Hepatocyte (in vitro differentiated cells): Measurements from ENCODE around the gene SLC7A5. TPM values are rescaled to one million over a fixed set of nuclear protein-coding genes. Genes with fewer than 3 reads are reported as not detected.

ENCODE experiments used
- DNase-seq: peaks from one replicate; pipeline ENCODE4 v3.0.0-alpha.2; 2016; ENCODE audit warnings: low spot score
- H2AFZ ChIP-seq: fragments of 200-600 bp; sonication (generic); 2 replicates; pipeline ENCODE4 v1.6.0; 2016; ENCODE audit warnings: antibody characterized with exemption, mild to moderate bottlenecking
- H3K27ac ChIP-seq: fragments of 200-600 bp; sonication (generic); 2 replicates; pipeline ENCODE4 v1.5.1; 2016; ENCODE audit warnings: mild to moderate bottlenecking
- H3K27me3 ChIP-seq: fragments of 200-600 bp; sonication (generic); 2 replicates; pipeline ENCODE4 v1.6.1; 2016
- H3K36me3 ChIP-seq: fragments of 200-600 bp; sonication (generic); replicated peaks from 2 replicates; pipeline ENCODE4 v1.5.1; 2016; ENCODE audit warnings: low read depth; ENCODE audit not compliant: insufficient read depth
- H3K4me1 ChIP-seq: fragments of 200-600 bp; sonication (generic); 2 replicates; pipeline ENCODE4 v1.5.1; 2016; ENCODE audit warnings: mild to moderate bottlenecking, moderate library complexity; ENCODE audit not compliant: insufficient read depth
- H3K4me2 ChIP-seq: fragments of 200-600 bp; sonication (generic); 2 replicates; pipeline ENCODE4 v1.6.0; 2016
- H3K4me3 ChIP-seq: fragments of 200-600 bp; sonication (generic); 2 replicates; pipeline ENCODE4 v1.5.1; 2016; ENCODE audit warnings: mild to moderate bottlenecking
- H3K79me2 ChIP-seq: fragments of 200-600 bp; sonication (generic); 2 replicates; pipeline ENCODE4 v1.6.0; 2017; ENCODE audit warnings: mild to moderate bottlenecking
- H3K9me2 ChIP-seq: fragments of 200-600 bp; sonication (generic); replicated peaks from 2 replicates; pipeline ENCODE4 v1.6.0; 2017; ENCODE audit warnings: mild to moderate bottlenecking; ENCODE audit not compliant: insufficient read depth
- H3K9me3 ChIP-seq: fragments of 200-600 bp; sonication (generic); 2 replicates; pipeline ENCODE4 v1.5.1; 2016; ENCODE audit warnings: low read depth, mild to moderate bottlenecking
- H4K20me1 ChIP-seq: fragments of 200-600 bp; sonication (generic); 2 replicates; pipeline ENCODE4 v1.6.0; 2016; ENCODE audit warnings: mild to moderate bottlenecking; ENCODE audit not compliant: insufficient read depth, poor library complexity, severe bottlenecking
- CTCF ChIP-seq: fragments of 200-600 bp; sonication (generic); IDR thresholded peaks from 2 replicates; pipeline ENCODE4 v1.5.1; 2016; ENCODE audit warnings: antibody characterized with exemption, mild to moderate bottlenecking; ENCODE audit not compliant: poor library complexity
- EZH2 ChIP-seq: fragments of 200-600 bp; sonication (generic); IDR thresholded peaks from 2 replicates; pipeline ENCODE4 v1.6.1; 2016; ENCODE audit warnings: antibody characterized with exemption, mild to moderate bottlenecking, borderline replicate concordance
- EZH2phosphoT487 ChIP-seq: fragments of 200-600 bp; sonication (generic); IDR thresholded peaks from one replicate; pipeline ENCODE4 v1.6.1; 2018; ENCODE audit warnings: antibody characterized with exemption, mild to moderate bottlenecking, low read depth, moderate library complexity; ENCODE audit not compliant: unreplicated experiment, severe bottlenecking
- WGBS: methylation state at CpG from one replicate; pipeline ENCODE4 v1.1.6; 2016; ENCODE audit warnings: low lambda C conversion rate; ENCODE audit errors: missing lambda C conversion rate; 5-methylcytosine and 5-hydroxymethylcytosine counted together
- polyA plus RNA-seq: library from polyadenylated mRNA; unstranded; fragments of >200 nt; fragmentation: Nextera tagmentation; extraction: Ambion mirVana; gene quantifications from 2 replicates; pipeline ENCODE4 v1.2.1, GENCODE V29; 2016
- total RNA-seq: library from RNA; depleted of rRNA; stranded (reverse); fragments of >200 nt; gene quantifications from 2 replicates; pipeline ENCODE4 v1.2.3, GENCODE V29; 2014

The SLC7A5 gene
- total and polyA plus RNA-seq, 2 experiments from 2014 or later: 29.3 to 52.5 TPM

DNA sequence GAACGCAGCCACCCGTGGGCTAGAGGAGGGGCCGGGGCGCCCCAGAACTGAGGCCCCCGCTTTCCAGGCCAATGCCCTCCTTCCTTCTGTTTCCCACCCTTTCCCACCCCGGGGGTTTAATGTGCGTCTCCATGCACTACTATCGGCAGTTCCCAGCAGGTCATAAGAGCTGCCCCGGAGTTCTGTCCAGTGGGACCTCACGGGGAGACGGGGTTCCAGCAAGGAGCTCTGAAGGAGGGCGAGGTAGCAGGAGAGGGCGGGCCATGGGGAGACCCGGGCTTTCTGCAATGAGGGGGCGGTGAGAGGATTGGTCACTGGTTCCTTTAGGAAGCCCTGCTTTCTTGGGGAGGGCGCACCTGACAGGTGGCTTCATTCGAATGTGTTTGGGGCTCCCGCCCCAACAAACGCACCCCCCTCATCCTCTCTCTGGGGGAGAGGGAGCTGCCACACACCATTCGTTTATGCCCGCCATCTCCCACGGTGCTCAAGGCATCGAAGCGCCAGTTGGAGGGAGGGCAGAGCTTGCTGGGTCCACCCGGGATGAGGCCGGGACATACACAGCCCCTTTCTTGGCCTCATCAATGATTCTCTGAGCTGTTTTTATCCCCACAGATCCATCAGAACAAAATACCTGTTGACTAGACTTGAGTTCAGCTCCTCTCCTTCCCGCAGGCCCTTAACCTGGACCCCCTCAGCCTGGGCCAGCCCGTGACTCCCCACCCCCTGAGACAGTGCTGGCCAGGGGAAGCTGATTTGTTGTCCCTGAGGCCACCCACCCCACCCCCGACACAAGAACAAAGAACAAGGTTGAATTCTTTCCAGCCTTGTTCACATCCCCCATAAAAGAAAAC, 44.1 kb downstream of the SLC7A5 start:
- no peaks in the 10 kb centered on the region for H3K9me3 ChIP-seq
- no peak for TF ChIP-seq EZH2phosphoT487
- TF ChIP-seq CTCF: no peak
- no peak overlapping the region for H2AFZ ChIP-seq
- no peaks in the 10 kb centered on the region for H3K36me3 ChIP-seq
- no peak for DNase-seq
- WGBS: 84% methylated on average over 29 of the region's 29 CpGs
- H3K4me3 ChIP-seq: no peak overlapping the region
- no peaks in the 10 kb centered on the region for H4K20me1 ChIP-seq
- H3K9me2 ChIP-seq: no peaks in the 10 kb centered on the region
- H3K4me1 ChIP-seq: peaks cover 19% of the 10 kb centered on the region
- no peak overlapping the region for H3K4me2 ChIP-seq
- H3K79me2 ChIP-seq: no peaks in the 10 kb centered on the region
- no peaks in the 10 kb centered on the region for H3K27me3 ChIP-seq
- H3K27ac ChIP-seq: no peak overlapping the region

DNA sequence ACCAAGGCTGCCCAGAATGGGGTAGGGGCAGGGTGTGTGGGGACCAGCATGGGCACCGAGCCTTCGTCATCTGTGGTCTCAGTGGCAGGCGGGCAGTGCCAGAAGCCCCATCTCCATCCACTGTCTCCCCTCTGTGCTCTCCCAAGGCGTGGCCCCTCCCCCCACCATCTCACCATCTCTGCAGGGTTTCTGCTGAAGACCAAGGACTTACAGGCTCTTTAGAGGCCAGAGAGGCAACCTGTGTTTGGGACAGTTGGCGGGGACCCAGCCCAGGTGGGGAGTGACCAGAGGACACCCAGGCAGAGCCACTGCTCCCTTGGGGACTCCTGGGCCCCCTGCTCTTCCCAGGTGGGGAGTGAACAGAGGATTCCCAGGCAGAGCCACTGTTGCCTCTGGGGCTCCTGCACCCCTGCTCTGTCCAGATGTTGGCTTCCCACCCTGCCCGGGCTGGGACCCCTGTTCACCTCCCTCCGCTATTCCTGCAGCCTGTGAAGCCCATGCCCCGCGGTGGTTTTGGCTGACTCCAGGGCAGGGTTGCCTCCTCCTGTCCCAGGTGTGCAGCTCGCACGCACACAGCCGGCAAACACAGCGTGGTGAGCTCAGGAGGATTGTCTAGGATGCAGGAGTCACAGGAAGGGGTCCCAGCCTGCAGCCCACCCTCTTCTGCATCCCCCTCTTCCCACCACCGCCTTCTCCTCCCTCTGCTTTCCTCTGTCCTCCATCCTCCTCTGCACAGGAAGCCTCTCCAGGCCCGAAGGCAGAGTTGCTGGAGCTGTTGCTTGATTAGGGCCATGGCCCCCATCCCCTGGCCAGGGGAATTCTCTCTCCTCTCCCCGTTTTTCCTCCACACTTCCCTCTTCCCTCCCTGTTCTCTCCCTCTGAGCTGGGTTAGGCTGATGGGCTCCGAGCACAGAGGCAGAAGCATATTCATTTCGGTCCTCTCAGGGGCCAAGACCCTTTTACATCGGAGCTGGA, 45.0 kb downstream of the SLC7A5 start:
- Histone ChIP-seq H3K36me3 (no peaks in the 10 kb centered on the region), H3K9me3 (no peaks in the 10 kb centered on the region), H3K9me2 (no peaks in the 10 kb centered on the region), H3K27me3 (no peaks in the 10 kb centered on the region), H4K20me1 (no peaks in the 10 kb centered on the region), H3K79me2 (no peaks in the 10 kb centered on the region), H3K4me2 (no peak overlapping the region), H2AFZ (no peak overlapping the region), H3K4me1 (peaks cover 19% of the 10 kb centered on the region), H3K27ac (no peak overlapping the region), H3K4me3 (no peak overlapping the region)
- WGBS: 77% methylated on average over 16 of the region's 19 CpGs
- no peak for TF ChIP-seq CTCF
- no peak for TF ChIP-seq EZH2phosphoT487
- TF ChIP-seq EZH2: no peak
- no peak for DNase-seq

- H3K27me3 ChIP-seq: no peaks in the 10 kb centered on the region
- no peak overlapping the region for H3K27ac ChIP-seq
- H3K4me2 ChIP-seq: no peak overlapping the region
These were observed 46.0 kb downstream of the SLC7A5 start for GRCh38 chr16:87823181-87823929.

More at GRCh38 chr16:87823181-87823929, 46.0 kb downstream of the SLC7A5 start:
- Histone ChIP-seq H3K79me2 (no peaks in the 10 kb centered on the region), H3K36me3 (no peaks in the 10 kb centered on the region), H3K4me1 (peaks cover 19% of the 10 kb centered on the region), H3K9me3 (no peaks in the 10 kb centered on the region), H2AFZ (no peak overlapping the region), H3K9me2 (no peaks in the 10 kb centered on the region), H3K4me3 (no peak overlapping the region), H4K20me1 (no peaks in the 10 kb centered on the region)
- DNase-seq: no peak
- 79% methylated on average over 23 of the region's 24 CpGs for WGBS
- no peak for TF ChIP-seq EZH2phosphoT487
- no peak for TF ChIP-seq EZH2
- no peak for TF ChIP-seq CTCF
